GM12873 (cell line): ENCODE data around the gene WNT8A.

Experiments used
- TF ChIP-seq, protein P1 (sequence below): IDR thresholded peaks from 2 replicates; pipeline ENCODE4 v1.5.1; 2012; ENCODE audit warnings: low read depth, mild to moderate bottlenecking, moderate library complexity, low read length, control low read depth; ENCODE audit not compliant: insufficient read depth; ENCODE audit errors: missing control alignments

The WNT8A gene

GRCh38 chr5:138096363-138096762 lies 12.5 kb downstream of the WNT8A start:
- TF ChIP-seq, protein P1, sequence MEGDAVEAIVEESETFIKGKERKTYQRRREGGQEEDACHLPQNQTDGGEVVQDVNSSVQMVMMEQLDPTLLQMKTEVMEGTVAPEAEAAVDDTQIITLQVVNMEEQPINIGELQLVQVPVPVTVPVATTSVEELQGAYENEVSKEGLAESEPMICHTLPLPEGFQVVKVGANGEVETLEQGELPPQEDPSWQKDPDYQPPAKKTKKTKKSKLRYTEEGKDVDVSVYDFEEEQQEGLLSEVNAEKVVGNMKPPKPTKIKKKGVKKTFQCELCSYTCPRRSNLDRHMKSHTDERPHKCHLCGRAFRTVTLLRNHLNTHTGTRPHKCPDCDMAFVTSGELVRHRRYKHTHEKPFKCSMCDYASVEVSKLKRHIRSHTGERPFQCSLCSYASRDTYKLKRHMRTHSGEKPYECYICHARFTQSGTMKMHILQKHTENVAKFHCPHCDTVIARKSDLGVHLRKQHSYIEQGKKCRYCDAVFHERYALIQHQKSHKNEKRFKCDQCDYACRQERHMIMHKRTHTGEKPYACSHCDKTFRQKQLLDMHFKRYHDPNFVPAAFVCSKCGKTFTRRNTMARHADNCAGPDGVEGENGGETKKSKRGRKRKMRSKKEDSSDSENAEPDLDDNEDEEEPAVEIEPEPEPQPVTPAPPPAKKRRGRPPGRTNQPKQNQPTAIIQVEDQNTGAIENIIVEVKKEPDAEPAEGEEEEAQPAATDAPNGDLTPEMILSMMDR: no peak

- TF ChIP-seq, protein P1: no peak
Observed at GRCh38 chr5:138096997-138097828, 13.4 kb downstream of the WNT8A start.

GRCh38 chr5:138102454-138103318 lies 18.9 kb downstream of the WNT8A start:
- TF ChIP-seq, protein P1: no peak

- TF ChIP-seq, protein P1: no peak
Observed at GRCh38 chr5:138103319-138103637, 19.4 kb downstream of the WNT8A start.

DNA sequence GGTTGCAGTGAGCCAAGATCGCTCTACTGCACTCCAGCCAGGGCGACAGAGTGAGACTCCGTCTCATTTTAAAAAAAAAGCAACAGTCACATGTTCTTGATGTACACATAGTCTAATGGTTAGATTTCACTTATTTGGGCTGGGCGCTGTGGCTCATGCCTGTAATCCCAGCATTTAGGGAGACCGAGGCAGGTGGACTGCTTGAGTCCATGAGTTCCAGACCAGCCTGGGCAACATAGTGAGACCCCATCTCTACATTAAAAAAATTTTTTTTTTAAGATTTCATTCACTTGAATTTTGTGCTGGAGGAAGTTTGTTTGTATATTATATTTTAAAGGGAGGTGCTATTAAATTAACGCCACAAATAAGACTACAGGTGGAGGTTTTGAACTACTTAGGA lies 21.9 kb downstream of the WNT8A start:
- TF ChIP-seq, protein P1: no peak

DNA sequence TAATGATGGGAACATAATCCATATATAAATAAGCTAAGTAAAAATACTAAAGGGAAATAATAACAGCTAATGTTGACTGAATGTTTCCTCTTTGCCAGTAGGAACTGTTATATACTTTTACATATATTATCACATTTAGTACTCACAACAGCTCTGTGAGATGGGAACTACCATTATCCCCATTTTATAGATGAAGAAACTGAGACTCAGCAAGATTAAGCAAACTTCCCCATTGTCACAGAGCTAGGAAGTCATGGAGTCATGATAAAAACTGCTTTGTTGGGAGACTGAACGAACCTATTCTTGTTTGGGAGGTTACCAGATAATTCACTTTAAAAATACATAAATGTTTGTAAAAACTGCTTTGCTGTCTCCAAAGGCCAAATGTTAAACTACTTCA lies 23.4 kb downstream of the WNT8A start:
- TF ChIP-seq, protein P1: no peak
